Mucosa of gallbladder (tissue), 1 donor: Measurements from ENCODE around the gene HEATR5A. TPM values are rescaled to one million over a fixed set of nuclear protein-coding genes. Genes with fewer than 3 reads are reported as not detected.
"Not testable (repeated sequence)": the region's sequence is repeated elsewhere in the genome, so short reads cannot be mapped to it uniquely, and the experiment has no call there.

Experiments used
- DNase-seq: peaks from one replicate; pipeline ENCODE4 v3.0.0-alpha.2; 2020; ENCODE audit warnings: low spot score
- total RNA-seq: library from RNA; stranded (reverse); gene quantifications from one replicate; pipeline ENCODE4 v1.2.1, GENCODE V29; 2021
- donor health status: DM: no; HTN: no; CAD: no.

The HEATR5A gene
- total RNA-seq: 41.6 TPM

GRCh38 chr14:31420319-31421111 is at the start of gene HEATR5A:
Gene HEATR5A, minus strand, starts transcription at chr14:31420550. Its CDS starts 17,575 bp downstream, at chr14:31402975.
- peak; percentile 96 for DNase-seq

- DNase-seq: no peak
These were observed 46.2 kb upstream of the HEATR5A start for GRCh38 chr14:31466554-31466953.

- no peak for DNase-seq
These were observed 44.8 kb upstream of the HEATR5A start for GRCh38 chr14:31465111-31465510.

- DNase-seq: not testable (repeated sequence)
These were observed 42.1 kb upstream of the HEATR5A start for GRCh38 chr14:31462450-31462849.

GRCh38 chr14:31461545-31461944 is 41.2 kb upstream of the HEATR5A start:
- DNase-seq: no peak

- DNase-seq: no peak
These were observed 37.6 kb upstream of the HEATR5A start for GRCh38 chr14:31457665-31458659.

- DNase-seq: peak; percentile 94
These were observed 36.7 kb upstream of the HEATR5A start, which contains the start of gene DTD2 for GRCh38 chr14:31456841-31457664. Gene DTD2, minus strand, starts transcription at chr14:31457506. Its CDS starts 113 bp downstream, at chr14:31457393.

GRCh38 chr14:31449971-31450610 is 29.7 kb upstream of the HEATR5A start:
- no peak for DNase-seq

GRCh38 chr14:31449136-31449535 is 28.8 kb upstream of the HEATR5A start:
- no peak for DNase-seq

GRCh38 chr14:31445703-31446102 is 25.4 kb upstream of the HEATR5A start:
- no peak for DNase-seq

GRCh38 chr14:31442284-31442683 is 21.9 kb upstream of the HEATR5A start:
- DNase-seq: no peak

GRCh38 chr14:31441273-31442111 is 21.1 kb upstream of the HEATR5A start:
- DNase-seq: no peak

- no peak for DNase-seq
These were observed 19.9 kb upstream of the HEATR5A start for GRCh38 chr14:31440280-31440679.

- no peak for DNase-seq
These were observed 19.2 kb upstream of the HEATR5A start for GRCh38 chr14:31439561-31439960.

- DNase-seq: not testable (repeated sequence)
These were observed 16.8 kb upstream of the HEATR5A start for GRCh38 chr14:31437045-31437691.

GRCh38 chr14:31435276-31435675 is 14.9 kb upstream of the HEATR5A start:
- DNase-seq: no peak

GRCh38 chr14:31430634-31431264 is 10.4 kb upstream of the HEATR5A start:
- DNase-seq: no peak

- no peak for DNase-seq
These were observed 9.4 kb upstream of the HEATR5A start for GRCh38 chr14:31429791-31430190.

GRCh38 chr14:31428011-31428410 is 7.7 kb upstream of the HEATR5A start:
- DNase-seq: no peak
